ENCODE data around the gene DOHH. TPM values are rescaled to one million over a fixed set of nuclear protein-coding genes. Genes with fewer than 3 reads are reported as not detected.
A peak's percentile ranks its signal among the peaks of the same experiment; 100 is the strongest.

DOHH gene
- total and polyA plus RNA-seq, 9 of the 15 experiments (the other 6 are each of a cell fraction or from before 2014, with no cell fraction given), result 0.14 to 47.2 (median 5.1) TPM

DNA sequence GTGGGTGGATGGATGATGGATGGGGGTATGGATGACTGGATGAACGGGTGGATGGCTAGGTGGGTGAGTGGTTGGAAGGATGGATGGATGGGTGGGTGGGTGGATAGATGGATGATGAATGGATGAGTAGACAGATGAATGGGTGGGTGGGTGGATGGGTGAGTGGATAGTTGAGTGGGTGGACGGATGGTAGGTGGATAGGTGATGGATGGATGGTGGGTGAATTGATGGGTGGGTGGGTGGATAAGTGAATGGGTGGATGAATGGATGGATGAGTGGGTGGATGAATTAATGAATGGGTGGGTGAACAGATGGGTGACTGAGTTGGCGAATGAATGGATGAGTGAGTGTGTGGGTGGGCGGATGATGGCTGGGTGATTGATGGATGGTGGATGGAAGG lies 25.0 kb downstream of the DOHH start:
- no peak overlapping the region for H2AFZ ChIP-seq (ENCODE audit: low read depth, low read length)
- WGBS (ENCODE audit: insufficient coverage, low coverage, missing lambda C conversion rate), result 0% methylated on average over 4 of the region's 4 CpGs
- intact Hi-C loops (cut with micrococcal nuclease), result no loop called here
- CTCF ChIA-PET (ENCODE audit: low intra/inter-chr PET ratio), result no interaction called here
- TF ChIP-seq ZNF79 (CRISPR knock-in tag; IDR thresholded peaks at IDR 0.05; ENCODE audit: low read depth) (no peak), EGR1 (conservative IDR thresholded peaks at IDR 0.05) (peak; percentile 92)
- TF ChIP-seq, protein P1, sequence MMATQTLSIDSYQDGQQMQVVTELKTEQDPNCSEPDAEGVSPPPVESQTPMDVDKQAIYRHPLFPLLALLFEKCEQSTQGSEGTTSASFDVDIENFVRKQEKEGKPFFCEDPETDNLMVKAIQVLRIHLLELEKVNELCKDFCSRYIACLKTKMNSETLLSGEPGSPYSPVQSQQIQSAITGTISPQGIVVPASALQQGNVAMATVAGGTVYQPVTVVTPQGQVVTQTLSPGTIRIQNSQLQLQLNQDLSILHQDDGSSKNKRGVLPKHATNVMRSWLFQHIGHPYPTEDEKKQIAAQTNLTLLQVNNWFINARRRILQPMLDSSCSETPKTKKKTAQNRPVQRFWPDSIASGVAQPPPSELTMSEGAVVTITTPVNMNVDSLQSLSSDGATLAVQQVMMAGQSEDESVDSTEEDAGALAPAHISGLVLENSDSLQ (IDR thresholded peaks at IDR 0.05), result peak; percentile 22; the same call in 1 of the 2 replicates
- TF ChIP-seq, protein P2, sequence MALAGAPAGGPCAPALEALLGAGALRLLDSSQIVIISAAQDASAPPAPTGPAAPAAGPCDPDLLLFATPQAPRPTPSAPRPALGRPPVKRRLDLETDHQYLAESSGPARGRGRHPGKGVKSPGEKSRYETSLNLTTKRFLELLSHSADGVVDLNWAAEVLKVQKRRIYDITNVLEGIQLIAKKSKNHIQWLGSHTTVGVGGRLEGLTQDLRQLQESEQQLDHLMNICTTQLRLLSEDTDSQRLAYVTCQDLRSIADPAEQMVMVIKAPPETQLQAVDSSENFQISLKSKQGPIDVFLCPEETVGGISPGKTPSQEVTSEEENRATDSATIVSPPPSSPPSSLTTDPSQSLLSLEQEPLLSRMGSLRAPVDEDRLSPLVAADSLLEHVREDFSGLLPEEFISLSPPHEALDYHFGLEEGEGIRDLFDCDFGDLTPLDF (CRISPR knock-in tag; IDR thresholded peaks at IDR 0.05), result no peak
- H3K9me1 ChIP-seq (ENCODE audit: control insufficient read depth, insufficient read depth, low read length), result no peaks in the 10 kb centered on the region
- DNase-seq (ENCODE audit: extremely low read depth in 1 of 4, low spot score in 3 of 4) (no peak), ATAC-seq (no peak), FAIRE-seq (no peak)
- H4K20me1 ChIP-seq (replicated peaks; ENCODE audit: control insufficient read depth, insufficient read depth, low read length), result no peaks in the 10 kb centered on the region
- no peak overlapping the region for H3K4me2 ChIP-seq (ENCODE audit: insufficient read depth, low read length)
- no TSS peak for BruUV-seq (replicated peaks)
- H3K79me2 ChIP-seq (ENCODE audit: control insufficient read depth, insufficient read depth, low read length), result no peaks in the 10 kb centered on the region
- no peak overlapping the region for H3K4me3 ChIP-seq
- no peaks in the 10 kb centered on the region for H3K27me3 ChIP-seq (ENCODE audit: control insufficient read depth in 2 of 2, insufficient read depth in 2 of 2, low read length in 2 of 2)
- in situ Hi-C loops (cut with MboI), result no loop called here
- H3K27ac ChIP-seq (ENCODE audit: extremely low read depth, low read depth, low read length), result no peak overlapping the region
- H3K9ac ChIP-seq (ENCODE audit: insufficient read depth in 1 of 2, low read depth in 2 of 2, low read length in 2 of 2), result no peak overlapping the region
- POLR2A ChIA-PET, result no interaction called here
- H3K36me3 ChIP-seq (ENCODE audit: control insufficient read depth, insufficient read depth, low read length), result no peaks in the 10 kb centered on the region
- H3K4me1 ChIP-seq (replicated peaks in 1 of 2; ENCODE audit: control insufficient read depth in 2 of 2, insufficient read depth in 2 of 2, low read length in 2 of 2), result peaks cover 11 to 29% of the 10 kb centered on the region in 2 experiments
- H3K9me3 ChIP-seq (replicated peaks; ENCODE audit: control insufficient read depth, insufficient read depth, low read depth, low read length), result no peaks in the 10 kb centered on the region
